Esophagus muscularis mucosa (tissue), 4 donors: ENCODE measurements around the gene FYB1.

Source experiments
- CTCF ChIP-seq, 3 experiments: fragments of 200-600 bp in 2 of 3; fragments of 450-650 bp in 1 of 3; sonication (generic) in 2 of 3; IDR thresholded peaks; one replicate each; pipeline ENCODE4 v1.5.1; 2017 to 2019; ENCODE audit warnings: antibody characterized with exemption in 3 of 3, mild to moderate bottlenecking in 2 of 3, moderate library complexity in 1 of 3
- EP300 ChIP-seq: sonication (generic); formaldehyde crosslinking; IDR thresholded peaks from one replicate; pipeline ENCODE4 v1.6.1; 2017; ENCODE audit warnings: antibody characterized with exemption
- POLR2A ChIP-seq: fragments of 450-650 bp; IDR thresholded peaks from one replicate; pipeline ENCODE4 v1.6.1; 2017; ENCODE audit warnings: antibody characterized with exemption, moderate library complexity, mild to moderate bottlenecking, low read depth
- POLR2AphosphoS5 ChIP-seq, 2 donors: sonication (generic); formaldehyde crosslinking; IDR thresholded peaks; one replicate each; pipeline ENCODE4 v1.6.1; 2017; ENCODE audit warnings: antibody characterized with exemption in 2 of 2

GRCh38 chr5:39206630-39207321 lies 12.6 kb downstream of the FYB1 start:
- TF ChIP-seq EP300 (no peak), POLR2A (no peak), CTCF (IDR thresholded peaks at IDR 0.05) (no peak), POLR2AphosphoS5 (IDR thresholded peaks at IDR 0.05) (no peak)
